Neural cell (in vitro differentiated cells): ENCODE data around the gene MGLL. TPM values are rescaled to one million over a fixed set of nuclear protein-coding genes. Genes with fewer than 3 reads are reported as not detected.

Experiments used
- H2AFZ ChIP-seq: fragments of 200-600, 300-800 bp; sonication (generic), shearing (Covaris generic); 2 replicates; pipeline ENCODE4 v1.6.0; 2014; ENCODE audit warnings: low read depth, mild to moderate bottlenecking, antibody characterized with exemption, low read length, moderate library complexity
- H3F3A ChIP-seq: fragments of 200-600 bp; shearing (Covaris generic); 2 replicates; pipeline ENCODE4 v1.6.1; 2016; ENCODE audit warnings: mild to moderate bottlenecking, moderate library complexity, mixed read lengths, antibody characterized with exemption, low read length; ENCODE audit not compliant: insufficient read depth, poor library complexity, severe bottlenecking
- H3K27ac ChIP-seq: fragments of 200-600, 300-800 bp; sonication (generic), shearing (Covaris generic); 2 replicates; pipeline ENCODE4 v1.5.1; 2014; ENCODE audit warnings: mild to moderate bottlenecking, low read length, moderate library complexity
- H3K27me3 ChIP-seq: fragments of 300-800, 200-600 bp; sonication (generic), shearing (Covaris generic); 2 replicates; pipeline ENCODE4 v1.6.0; 2014; ENCODE audit warnings: mild to moderate bottlenecking, low read depth, low read length, moderate library complexity; ENCODE audit not compliant: insufficient read depth
- H3K36me3 ChIP-seq: fragments of 300-800, 200-600 bp; sonication (generic), shearing (Covaris generic); 2 replicates; pipeline ENCODE4 v1.5.1; 2014; ENCODE audit warnings: mild to moderate bottlenecking, antibody characterized with exemption, low read length, moderate library complexity; ENCODE audit not compliant: insufficient read depth
- H3K4me2 ChIP-seq: fragments of 300-800, 200-600 bp; sonication (generic), shearing (Covaris generic); 2 replicates; pipeline ENCODE4 v1.6.0; 2014; ENCODE audit warnings: mild to moderate bottlenecking, low read length
- H3K4me3 ChIP-seq: fragments of 300-800, 200-600 bp; sonication (generic), shearing (Covaris generic); 2 replicates; pipeline ENCODE4 v1.5.1; 2014; ENCODE audit warnings: mild to moderate bottlenecking, low read length, moderate library complexity
- H3K79me2 ChIP-seq: fragments of 200-600 bp; shearing (Covaris generic); replicated peaks from 2 replicates; pipeline ENCODE4 v1.6.0; 2014; ENCODE audit warnings: mild to moderate bottlenecking, low read length, moderate library complexity; ENCODE audit not compliant: insufficient read depth
- H3K9ac ChIP-seq: fragments of 300-800, 200-600 bp; sonication (generic), shearing (Covaris generic); 2 replicates; pipeline ENCODE4 v1.6.1; 2016; ENCODE audit warnings: mild to moderate bottlenecking, low read length, mixed read lengths
- H3K9me2 ChIP-seq: fragments of 200-600 bp; shearing (Covaris generic); 2 replicates; pipeline ENCODE4 v1.6.1; 2016; ENCODE audit warnings: mild to moderate bottlenecking, low read length, mixed read lengths; ENCODE audit not compliant: insufficient read depth
- H3K9me3 ChIP-seq: fragments of 200-600, 300-800 bp; sonication (generic), shearing (Covaris generic); 2 replicates; pipeline ENCODE4 v1.6.1; 2016; ENCODE audit warnings: mild to moderate bottlenecking, mixed run types, low read length, moderate library complexity, mixed read lengths
- H4K20me1 ChIP-seq: fragments of 200-600 bp; shearing (Covaris generic); 2 replicates; pipeline ENCODE4 v1.6.1; 2016; ENCODE audit warnings: mild to moderate bottlenecking, mixed run types; ENCODE audit not compliant: insufficient read depth
- EP300 ChIP-seq: fragments of 450-650 bp; conservative IDR thresholded peaks from 2 replicates; pipeline ENCODE4 v1.6.1; 2014; ENCODE audit warnings: antibody characterized with exemption, mild to moderate bottlenecking, moderate library complexity; ENCODE audit not compliant: poor library complexity, severe bottlenecking
- EZH2 ChIP-seq: fragments of 200-600, 300-800 bp; shearing (Covaris generic), sonication (generic); IDR thresholded peaks from 2 replicates; pipeline ENCODE4 v1.6.1; 2014; ENCODE audit warnings: antibody characterized with exemption, low read length, borderline replicate concordance, mild to moderate bottlenecking; ENCODE audit not compliant: insufficient read depth, poor library complexity, severe bottlenecking
- MXI1 ChIP-seq: fragments of 450-650 bp; conservative IDR thresholded peaks from 2 replicates; pipeline ENCODE4 v1.6.1; 2014; ENCODE audit warnings: antibody characterized with exemption, mild to moderate bottlenecking; ENCODE audit not compliant: poor library complexity, severe bottlenecking
- POLR2AphosphoS5 ChIP-seq: IDR thresholded peaks from 2 replicates; pipeline ENCODE4 v1.6.1; 2012
- RAD21 ChIP-seq: fragments of 450-650 bp; conservative IDR thresholded peaks from 2 replicates; pipeline ENCODE4 v1.6.1; 2014; ENCODE audit warnings: antibody characterized with exemption, mild to moderate bottlenecking, moderate library complexity
- SMC3 ChIP-seq: fragments of 450-650 bp; conservative IDR thresholded peaks from 2 replicates; pipeline ENCODE4 v1.6.1; 2014; ENCODE audit warnings: antibody characterized with exemption, mild to moderate bottlenecking, moderate library complexity; ENCODE audit not compliant: poor library complexity
- TAF1 ChIP-seq: IDR thresholded peaks from 2 replicates; pipeline ENCODE4 v1.6.1; 2012; ENCODE audit warnings: low read depth
- polyA plus RNA-seq: library from polyadenylated mRNA; depleted of rRNA; stranded (reverse); fragments of >200 nt; gene quantifications from 2 replicates; pipeline ENCODE4 v1.2.3, GENCODE V29; 2014
- TF ChIP-seq, protein P1 (sequence below): IDR thresholded peaks from 2 replicates; pipeline ENCODE4 v1.6.1; 2012; ENCODE audit warnings: borderline replicate concordance
- TF ChIP-seq, protein P2 (sequence below): fragments of 450-650 bp; IDR thresholded peaks from 2 replicates; pipeline ENCODE4 v1.5.1; 2014; ENCODE audit warnings: antibody characterized with exemption, mild to moderate bottlenecking, moderate library complexity; ENCODE audit not compliant: poor library complexity, severe bottlenecking

The MGLL gene
- polyA plus RNA-seq, 1 donor from 2014 or later: 2.0 TPM

DNA sequence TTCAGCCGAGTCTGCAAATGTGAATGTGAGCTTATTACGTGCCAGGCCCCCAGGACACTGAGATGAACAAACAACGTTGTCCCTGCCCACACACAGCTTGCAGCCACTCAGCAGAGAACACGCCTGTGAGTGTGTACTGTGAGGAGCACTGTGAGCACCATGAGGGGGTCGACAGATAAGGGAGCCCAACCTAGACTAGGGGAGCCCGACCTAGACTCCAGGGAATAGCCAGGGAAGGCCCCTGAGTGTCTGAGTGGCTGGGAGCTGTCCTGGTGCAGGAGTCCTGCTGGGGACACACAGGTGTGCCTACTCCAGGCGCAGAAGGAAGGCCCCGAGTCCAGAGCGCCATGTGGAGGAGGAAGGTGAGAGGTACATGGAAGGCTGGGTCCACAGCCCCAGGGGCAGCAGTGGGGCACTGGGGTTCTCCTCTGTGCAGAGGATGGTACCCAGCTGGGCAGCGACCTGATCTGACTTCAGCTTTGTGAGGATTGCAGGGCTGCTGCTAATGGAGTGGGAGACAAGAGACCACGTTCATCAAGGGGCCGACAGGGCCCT, 36.5 kb downstream of the MGLL start:
- Histone ChIP-seq H3K36me3 (no peaks in the 10 kb centered on the region), H3K9ac (no peak overlapping the region), H3K9me2 (no peaks in the 10 kb centered on the region), H3K4me2 (no peak overlapping the region), H3K79me2 (no peaks in the 10 kb centered on the region), H3K27ac (no peak overlapping the region), H4K20me1 (no peaks in the 10 kb centered on the region), H3K27me3 (no peaks in the 10 kb centered on the region), H3F3A (no peaks in the 10 kb centered on the region), H3K9me3 (no peaks in the 10 kb centered on the region), H3K4me3 (no peak overlapping the region), H2AFZ (no peak overlapping the region)
- TF ChIP-seq EZH2 (no peak), EP300 (no peak), POLR2AphosphoS5 (no peak), MXI1 (no peak), TAF1 (no peak), SMC3 (no peak), RAD21 (no peak)
- TF ChIP-seq, protein P1, sequence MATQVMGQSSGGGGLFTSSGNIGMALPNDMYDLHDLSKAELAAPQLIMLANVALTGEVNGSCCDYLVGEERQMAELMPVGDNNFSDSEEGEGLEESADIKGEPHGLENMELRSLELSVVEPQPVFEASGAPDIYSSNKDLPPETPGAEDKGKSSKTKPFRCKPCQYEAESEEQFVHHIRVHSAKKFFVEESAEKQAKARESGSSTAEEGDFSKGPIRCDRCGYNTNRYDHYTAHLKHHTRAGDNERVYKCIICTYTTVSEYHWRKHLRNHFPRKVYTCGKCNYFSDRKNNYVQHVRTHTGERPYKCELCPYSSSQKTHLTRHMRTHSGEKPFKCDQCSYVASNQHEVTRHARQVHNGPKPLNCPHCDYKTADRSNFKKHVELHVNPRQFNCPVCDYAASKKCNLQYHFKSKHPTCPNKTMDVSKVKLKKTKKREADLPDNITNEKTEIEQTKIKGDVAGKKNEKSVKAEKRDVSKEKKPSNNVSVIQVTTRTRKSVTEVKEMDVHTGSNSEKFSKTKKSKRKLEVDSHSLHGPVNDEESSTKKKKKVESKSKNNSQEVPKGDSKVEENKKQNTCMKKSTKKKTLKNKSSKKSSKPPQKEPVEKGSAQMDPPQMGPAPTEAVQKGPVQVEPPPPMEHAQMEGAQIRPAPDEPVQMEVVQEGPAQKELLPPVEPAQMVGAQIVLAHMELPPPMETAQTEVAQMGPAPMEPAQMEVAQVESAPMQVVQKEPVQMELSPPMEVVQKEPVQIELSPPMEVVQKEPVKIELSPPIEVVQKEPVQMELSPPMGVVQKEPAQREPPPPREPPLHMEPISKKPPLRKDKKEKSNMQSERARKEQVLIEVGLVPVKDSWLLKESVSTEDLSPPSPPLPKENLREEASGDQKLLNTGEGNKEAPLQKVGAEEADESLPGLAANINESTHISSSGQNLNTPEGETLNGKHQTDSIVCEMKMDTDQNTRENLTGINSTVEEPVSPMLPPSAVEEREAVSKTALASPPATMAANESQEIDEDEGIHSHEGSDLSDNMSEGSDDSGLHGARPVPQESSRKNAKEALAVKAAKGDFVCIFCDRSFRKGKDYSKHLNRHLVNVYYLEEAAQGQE: no peak
- TF ChIP-seq, protein P2, sequence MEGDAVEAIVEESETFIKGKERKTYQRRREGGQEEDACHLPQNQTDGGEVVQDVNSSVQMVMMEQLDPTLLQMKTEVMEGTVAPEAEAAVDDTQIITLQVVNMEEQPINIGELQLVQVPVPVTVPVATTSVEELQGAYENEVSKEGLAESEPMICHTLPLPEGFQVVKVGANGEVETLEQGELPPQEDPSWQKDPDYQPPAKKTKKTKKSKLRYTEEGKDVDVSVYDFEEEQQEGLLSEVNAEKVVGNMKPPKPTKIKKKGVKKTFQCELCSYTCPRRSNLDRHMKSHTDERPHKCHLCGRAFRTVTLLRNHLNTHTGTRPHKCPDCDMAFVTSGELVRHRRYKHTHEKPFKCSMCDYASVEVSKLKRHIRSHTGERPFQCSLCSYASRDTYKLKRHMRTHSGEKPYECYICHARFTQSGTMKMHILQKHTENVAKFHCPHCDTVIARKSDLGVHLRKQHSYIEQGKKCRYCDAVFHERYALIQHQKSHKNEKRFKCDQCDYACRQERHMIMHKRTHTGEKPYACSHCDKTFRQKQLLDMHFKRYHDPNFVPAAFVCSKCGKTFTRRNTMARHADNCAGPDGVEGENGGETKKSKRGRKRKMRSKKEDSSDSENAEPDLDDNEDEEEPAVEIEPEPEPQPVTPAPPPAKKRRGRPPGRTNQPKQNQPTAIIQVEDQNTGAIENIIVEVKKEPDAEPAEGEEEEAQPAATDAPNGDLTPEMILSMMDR: no peak

DNA sequence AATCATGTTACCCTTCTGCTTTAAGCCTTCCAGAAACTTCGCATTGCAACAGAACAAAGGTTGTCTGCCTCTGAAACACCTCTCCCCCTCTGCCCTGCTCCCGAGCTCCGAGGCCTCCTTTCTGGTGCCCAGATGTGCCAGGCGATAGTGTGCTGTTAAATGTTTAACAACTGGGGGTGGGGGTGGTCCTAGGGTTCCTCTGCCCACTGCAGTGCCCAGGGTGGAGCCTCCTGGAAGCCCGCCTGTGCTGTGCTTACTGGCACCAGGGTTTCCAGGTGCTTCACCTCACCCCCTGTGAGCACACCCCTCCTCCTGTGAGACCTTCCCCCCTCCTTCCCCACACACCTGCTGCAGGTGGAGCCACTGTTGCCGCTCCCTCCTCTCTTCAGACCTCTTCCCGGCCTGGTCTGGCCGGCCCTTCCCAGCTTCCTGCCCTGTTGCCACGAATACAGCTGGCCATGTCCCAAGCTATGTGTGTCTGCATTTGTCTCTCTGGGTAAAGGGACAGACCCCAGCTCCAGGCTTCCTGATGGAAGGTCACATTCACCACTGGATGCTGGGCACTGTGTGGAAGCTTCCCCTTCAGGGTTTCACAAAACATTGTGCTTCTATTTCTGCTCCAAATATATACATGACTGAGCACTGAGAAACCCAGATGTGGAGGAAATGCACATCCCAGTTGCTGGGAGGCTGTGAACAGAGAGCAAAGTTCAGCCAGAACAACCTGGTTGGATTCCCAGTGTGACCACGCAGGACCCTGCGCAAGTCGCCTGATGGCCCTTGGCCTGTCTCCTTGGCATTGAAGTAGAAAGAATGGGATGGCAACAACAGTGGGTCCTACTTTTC, 37.2 kb downstream of the MGLL start:
- Histone ChIP-seq H3F3A (no peaks in the 10 kb centered on the region), H3K27ac (no peak overlapping the region)
- no peak for TF ChIP-seq MXI1
- TF ChIP-seq, protein P1: no peak
- TF ChIP-seq TAF1: no peak
- TF ChIP-seq SMC3: no peak
- TF ChIP-seq RAD21: no peak
- TF ChIP-seq EP300: no peak
- TF ChIP-seq EZH2: no peak
- TF ChIP-seq POLR2AphosphoS5: no peak
- TF ChIP-seq, protein P2: no peak

More for the DNA sequence above, 37.2 kb downstream of the MGLL start:
- no peaks in the 10 kb centered on the region for H4K20me1 ChIP-seq
- no peaks in the 10 kb centered on the region for H3K9me2 ChIP-seq
- no peak overlapping the region for H3K4me2 ChIP-seq
- no peak overlapping the region for H3K4me3 ChIP-seq
- no peak overlapping the region for H3K9ac ChIP-seq
- H3K36me3 ChIP-seq: no peaks in the 10 kb centered on the region
- no peaks in the 10 kb centered on the region for H3K27me3 ChIP-seq
- H2AFZ ChIP-seq: no peak overlapping the region
- H3K9me3 ChIP-seq: no peaks in the 10 kb centered on the region
- H3K79me2 ChIP-seq: no peaks in the 10 kb centered on the region
